NCI-H345 treated with DMSO at 0.1 percent for 48 hours (cell line): ENCODE results near the gene SLC4A11.
"Not testable (repeated sequence)": the region's sequence is repeated elsewhere in the genome, so short reads cannot be mapped to it uniquely, and the experiment has no call there.

Source experiments
- DNase-seq: peaks from one replicate; lab custom pipeline; 2025; ENCODE audit not compliant: unreplicated experiment; lab: John Stamatoyannopoulos, UW

The SLC4A11 gene

GRCh38 chr20:3204124-3204794 is 34.7 kb downstream of the SLC4A11 start, which contains the start of gene DDRGK1:
DDRGK1 (minus strand) TSS chr20:3204682; CDS start chr20:3204627, 55 bp downstream.
- peak; percentile 94 for DNase-seq

- DNase-seq: no peak
Observed at GRCh38 chr20:3203315-3204123, 35.5 kb downstream of the SLC4A11 start.

GRCh38 chr20:3202965-3203314 is 36.0 kb downstream of the SLC4A11 start:
- no peak for DNase-seq

- no peak for DNase-seq
Observed at GRCh38 chr20:3199976-3200755, 38.8 kb downstream of the SLC4A11 start.

- DNase-seq: no peak
Observed at GRCh38 chr20:3199206-3199605, 39.8 kb downstream of the SLC4A11 start.

- DNase-seq: no peak
Observed at GRCh38 chr20:3195590-3196237, 43.3 kb downstream of the SLC4A11 start.

GRCh38 chr20:3194617-3195280 is 44.2 kb downstream of the SLC4A11 start:
- DNase-seq: peak; percentile 46

- no peak for DNase-seq
Observed at GRCh38 chr20:3193806-3194616, 45.0 kb downstream of the SLC4A11 start.

GRCh38 chr20:3192226-3193015 is 46.6 kb downstream of the SLC4A11 start:
- DNase-seq: no peak

GRCh38 chr20:3190681-3191111 is 48.3 kb downstream of the SLC4A11 start:
- no peak for DNase-seq

GRCh38 chr20:3189561-3190131 is 49.3 kb downstream of the SLC4A11 start:
- DNase-seq: no peak

GRCh38 chr20:3188823-3189413 is 50.1 kb downstream of the SLC4A11 start:
- DNase-seq: no peak

- not testable (repeated sequence) for DNase-seq
Observed at GRCh38 chr20:3187861-3188260, 51.1 kb downstream of the SLC4A11 start.

GRCh38 chr20:3183896-3184612 is 54.9 kb downstream of the SLC4A11 start:
- peak; percentile 43 for DNase-seq

- not testable (repeated sequence) for DNase-seq
Observed at GRCh38 chr20:3182429-3182828, 56.6 kb downstream of the SLC4A11 start.

GRCh38 chr20:3181270-3181669 is 57.7 kb downstream of the SLC4A11 start:
- no peak for DNase-seq

GRCh38 chr20:3180319-3180718 is 58.7 kb downstream of the SLC4A11 start:
- DNase-seq: no peak
